OCI-LY7 (cell line): ENCODE measurements around the gene DUS3L. TPM values are rescaled to one million over a fixed set of nuclear protein-coding genes. Genes with fewer than 3 reads are reported as not detected.

Experiments
- BruUV-seq: library from RNA; stranded (reverse); fragments of 400-500 nt; replicated peaks from 2 replicates; lab custom pipeline; 2021; lab: Mats Ljungman, UMichigan
- CTCF ChIA-PET: fragments of 300-600 bp; sonication (Branson Sonifier 250); formaldehyde crosslinking; loops from one replicate; lab custom pipeline; 2022; ENCODE audit warnings: antibody characterized with exemption; ENCODE audit not compliant: unreplicated experiment; lab: Charles Lee
- POLR2A ChIA-PET: fragments of 300-600 bp; sonication (Branson Sonifier 250); formaldehyde crosslinking; loops from one replicate; lab custom pipeline; 2022; ENCODE audit warnings: antibody characterized with exemption; lab: Charles Lee
- DNase-seq: peaks from one replicate; pipeline ENCODE4 v3.0.0-alpha.2; 2015; ENCODE audit warnings: low spot score
- H2AFZ ChIP-seq: fragments of 200-600 bp; sonication (generic), shearing (Covaris generic); 2 replicates; pipeline ENCODE4 v1.6.1; 2014; ENCODE audit warnings: mild to moderate bottlenecking, antibody characterized with exemption, low read length, moderate library complexity
- H3K27ac ChIP-seq: fragments of 200-600 bp; sonication (generic); 2 replicates; pipeline ENCODE4 v1.5.1; 2014; ENCODE audit warnings: mixed run types, low read depth, mild to moderate bottlenecking, moderate library complexity, low read length, inconsistent platforms; ENCODE audit not compliant: poor library complexity, severe bottlenecking
- H3K36me3 ChIP-seq: fragments of 200-600 bp; sonication (generic); 2 replicates; pipeline ENCODE4 v1.6.1; 2014; ENCODE audit warnings: mild to moderate bottlenecking, antibody characterized with exemption, low read length, moderate library complexity, mixed read lengths; ENCODE audit not compliant: insufficient read depth
- H3K4me1 ChIP-seq: fragments of 200-600 bp; sonication (generic); 2 replicates; pipeline ENCODE4 v1.5.1; 2014; ENCODE audit warnings: mild to moderate bottlenecking, low read length; ENCODE audit not compliant: insufficient read depth, poor library complexity, severe bottlenecking
- H3K4me2 ChIP-seq: fragments of 200-600 bp; sonication (generic); 2 replicates; pipeline ENCODE4 v1.6.1; 2014; ENCODE audit warnings: mild to moderate bottlenecking, low read length
- H3K4me3 ChIP-seq: fragments of 200-600 bp; sonication (generic); 2 replicates; pipeline ENCODE4 v1.5.1; 2014; ENCODE audit warnings: mild to moderate bottlenecking, low read depth, low read length; ENCODE audit not compliant: poor library complexity, severe bottlenecking
- H3K79me2 ChIP-seq: fragments of 200-600 bp; sonication (generic); 2 replicates; pipeline ENCODE4 v1.6.1; 2016; ENCODE audit warnings: low read depth, mild to moderate bottlenecking, low read length, moderate library complexity, mixed read lengths; ENCODE audit not compliant: insufficient read depth
- H3K9me2 ChIP-seq: fragments of 200-600 bp; sonication (generic); 2 replicates; pipeline ENCODE4 v1.6.1; 2016; ENCODE audit warnings: mild to moderate bottlenecking, low read length, mixed read lengths; ENCODE audit not compliant: insufficient read depth
- H3K9me3 ChIP-seq: fragments of 200-600 bp; sonication (generic); 2 replicates; pipeline ENCODE4 v1.6.1; 2014; ENCODE audit warnings: mild to moderate bottlenecking, mixed run types, low read length, mixed read lengths
- H4K20me1 ChIP-seq: fragments of 200-600 bp; sonication (generic); 2 replicates; pipeline ENCODE4 v1.6.1; 2014; ENCODE audit warnings: mild to moderate bottlenecking, antibody characterized with exemption, low read length, moderate library complexity, mixed read lengths; ENCODE audit not compliant: insufficient read depth
- CTCF ChIP-seq: fragments of 200-600 bp; sonication (generic); conservative IDR thresholded peaks from 2 replicates; pipeline ENCODE4 v1.5.1; 2014; ENCODE audit warnings: mild to moderate bottlenecking, antibody characterized with exemption, low read length, moderate library complexity, mixed read lengths
- EZH2phosphoT487 ChIP-seq: fragments of 200-600 bp; sonication (generic); IDR thresholded peaks from 2 replicates; pipeline ENCODE4 v1.6.1; 2018; ENCODE audit warnings: low read depth, borderline replicate concordance, mild to moderate bottlenecking, mixed run types, antibody characterized with exemption, low read length, moderate library complexity, mixed read lengths
- intact Hi-C: fragments of 100-400 bp; cut with micrococcal nuclease; formaldehyde crosslinking; loops from one replicate; pipeline ENCODE4 v1.10.0; 2022; ENCODE audit not compliant: unreplicated experiment
- total RNA-seq, 2 experiments: library from RNA; depleted of rRNA in 1 of 2; stranded (reverse); fragments of >200 nt in 1 of 2; shearing (Covaris generic) in 1 of 2; gene quantifications; 2 replicates each; pipeline ENCODE4 v1.2.3, GENCODE V29; 2014 to 2022

Gene DUS3L
- total RNA-seq, 2 experiments from 2014 or later = 55.8 to 76.9 TPM

DNA sequence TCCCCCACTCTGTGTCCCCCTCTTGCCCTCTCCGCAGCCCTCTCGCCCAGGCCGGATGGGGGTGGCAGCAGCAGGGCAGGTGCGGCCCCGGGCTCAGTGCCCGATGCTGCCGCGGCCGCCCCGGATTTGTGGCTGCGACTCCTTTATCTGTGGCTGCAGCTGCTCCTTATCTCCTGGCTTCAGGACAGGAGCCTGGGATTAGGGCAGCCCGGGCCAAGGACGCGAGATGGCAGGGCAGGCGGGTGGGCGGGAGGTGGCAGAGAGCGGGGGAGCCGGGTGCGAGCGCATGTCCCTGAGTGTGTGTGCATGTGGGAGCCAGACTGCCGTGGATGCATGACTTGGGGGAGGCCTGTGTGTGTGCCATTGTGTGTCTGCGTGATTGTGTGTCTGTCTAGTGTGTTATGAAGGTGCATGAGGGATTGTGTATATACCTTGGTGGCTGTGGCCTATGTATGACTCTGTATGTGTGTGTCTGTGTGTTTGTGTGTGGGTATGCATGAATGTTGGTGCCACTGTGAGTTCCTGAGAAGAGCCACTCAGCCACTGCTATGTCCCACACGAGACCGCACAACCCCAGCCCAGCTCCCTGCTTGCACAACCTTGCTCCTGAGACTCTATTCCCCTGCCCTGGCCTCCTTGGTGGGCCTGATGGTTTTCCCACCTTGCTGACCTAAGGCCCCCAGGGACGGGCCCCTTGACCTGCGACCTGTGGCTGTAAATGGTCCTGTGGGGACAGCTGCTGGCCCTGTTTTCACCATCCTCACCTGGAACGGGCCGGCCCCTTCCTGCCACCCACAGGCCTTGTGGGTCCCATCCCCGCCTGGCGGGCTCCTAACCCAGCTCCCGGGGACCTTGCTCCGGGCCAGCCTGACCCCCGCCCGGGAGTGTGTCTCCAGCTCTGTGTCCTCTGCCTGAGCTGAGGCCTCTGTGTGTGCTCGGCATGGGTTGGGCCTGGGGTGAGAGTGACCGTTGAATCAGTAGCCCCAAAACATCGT is 8.6 kb upstream of the DUS3L start:
- Histone ChIP-seq H2AFZ (no peak overlapping the region), H3K4me3 (no peak overlapping the region), H4K20me1 (no peaks in the 10 kb centered on the region), H3K9me3 (no peaks in the 10 kb centered on the region), H3K4me2 (no peak overlapping the region), H3K27ac (no peak overlapping the region), H3K36me3 (no peaks in the 10 kb centered on the region), H3K4me1 (peaks cover 10% of the 10 kb centered on the region), H3K79me2 (no peaks in the 10 kb centered on the region), H3K9me2 (no peaks in the 10 kb centered on the region)
- ChIA-PET POLR2A (interaction anchor here (0.5 kb wide), 1 partner anchor 28 kb away, joined by 3 read pairs; no protein-coding TSS in a partner anchor), CTCF (interaction anchor here (0.6 to 0.7 kb wide), 2 partner anchors 81 to 189 kb away, joined by 3 to 17 read pairs; no protein-coding TSS in a partner anchor)
- intact Hi-C loops = loop anchor here (10.0 kb wide), 1 partner anchor 175 kb away; the partner anchor contains the start of genes SAFB and SAFB2
- DNase-seq = no peak
- TF ChIP-seq CTCF (no peak), EZH2phosphoT487 (no peak)
- BruUV-seq = no TSS peak

- Histone ChIP-seq H3K9me3 (no peaks in the 10 kb centered on the region), H3K4me2 (no peak overlapping the region), H3K36me3 (no peaks in the 10 kb centered on the region), H3K4me3 (no peak overlapping the region), H4K20me1 (no peaks in the 10 kb centered on the region), H3K9me2 (no peaks in the 10 kb centered on the region), H2AFZ (no peak overlapping the region), H3K79me2 (no peaks in the 10 kb centered on the region), H3K27ac (no peak overlapping the region), H3K4me1 (no peaks in the 10 kb centered on the region)
- no peak for DNase-seq
- ChIA-PET POLR2A (no interaction called here), CTCF (no interaction called here)
- intact Hi-C loops = loop anchor here (10.0 kb wide), 1 partner anchor 173 kb away; the partner anchor contains the start of genes SAFB and SAFB2
- no TSS peak for BruUV-seq
- TF ChIP-seq EZH2phosphoT487 = no peak
- TF ChIP-seq CTCF = no peak
These were observed 7.3 kb upstream of the DUS3L start for GRCh38 chr19:5798244-5798643.
